Neural progenitor cell (in vitro differentiated cells): ENCODE results near the gene PRR20C. TPM values are rescaled to one million over a fixed set of nuclear protein-coding genes. Genes with fewer than 3 reads are reported as not detected.
"Not testable (repeated sequence)": the region's sequence is repeated elsewhere in the genome, so short reads cannot be mapped to it uniquely, and the experiment has no call there.

ENCODE experiments used
- DNase-seq: peaks from one replicate; pipeline ENCODE4 v3.0.0-alpha.2; 2016; ENCODE audit warnings: low spot score
- H2AFZ ChIP-seq: fragments of 200-600 bp; sonication (generic); replicated peaks from 2 replicates; pipeline ENCODE4 v1.6.1; 2016; ENCODE audit warnings: antibody characterized with exemption
- H3F3A ChIP-seq: fragments of 200-600 bp; sonication (generic); 2 replicates; pipeline ENCODE4 v1.6.1; 2016; ENCODE audit warnings: antibody characterized with exemption, low read depth
- H3K27ac ChIP-seq: fragments of 200-600 bp; sonication (generic); 2 replicates; pipeline ENCODE4 v1.5.1; 2016; ENCODE audit warnings: mild to moderate bottlenecking
- H3K27me3 ChIP-seq: fragments of 200-600 bp; sonication (generic); 2 replicates; pipeline ENCODE4 v1.6.1; 2016; ENCODE audit warnings: mild to moderate bottlenecking, moderate library complexity
- H3K36me3 ChIP-seq: fragments of 200-600 bp; sonication (generic); 2 replicates; pipeline ENCODE4 v1.5.1; 2016
- H3K4me1 ChIP-seq: fragments of 200-600 bp; sonication (generic); 2 replicates; pipeline ENCODE4 v1.6.1; 2016; ENCODE audit warnings: mixed run types
- H3K4me2 ChIP-seq: fragments of 200-600 bp; sonication (generic); 2 replicates; pipeline ENCODE4 v1.6.1; 2016
- H3K4me3 ChIP-seq: fragments of 200-600 bp; sonication (generic); 2 replicates; pipeline ENCODE4 v1.5.1; 2016
- H3K79me2 ChIP-seq: fragments of 200-600 bp; sonication (generic); 2 replicates; pipeline ENCODE4 v1.6.1; 2016; ENCODE audit warnings: low read depth
- H3K9ac ChIP-seq: fragments of 200-600 bp; sonication (generic); 2 replicates; pipeline ENCODE4 v1.6.1; 2016
- H3K9me3 ChIP-seq: fragments of 200-600 bp; sonication (generic); 2 replicates; pipeline ENCODE4 v1.5.1; 2016; ENCODE audit warnings: low read depth
- H4K20me1 ChIP-seq: fragments of 200-600 bp; sonication (generic); 2 replicates; pipeline ENCODE4 v1.6.1; 2016; ENCODE audit warnings: low read depth
- H3K27ac Mint-ChIP-seq: 3 replicates; pipeline ENCODE4 v1.8.0; 2021; ENCODE audit warnings: mixed read lengths
- H3K27me3 Mint-ChIP-seq: 2 replicates; pipeline ENCODE4 v1.8.0; 2022; ENCODE audit warnings: low read depth, mild to moderate bottlenecking, inconsistent platforms, moderate library complexity, mixed read lengths; ENCODE audit not compliant: insufficient read depth
- H3K36me3 Mint-ChIP-seq: 3 replicates; pipeline ENCODE4 v1.8.0; 2021; ENCODE audit warnings: mixed read lengths
- H3K4me1 Mint-ChIP-seq: 3 replicates; pipeline ENCODE4 v1.8.0; 2021; ENCODE audit warnings: mixed read lengths
- H3K4me3 Mint-ChIP-seq: 3 replicates; pipeline ENCODE4 v1.8.0; 2021; ENCODE audit warnings: mild to moderate bottlenecking, moderate library complexity, mixed read lengths
- H3K9me3 Mint-ChIP-seq: 3 replicates; pipeline ENCODE4 v1.8.0; 2020; ENCODE audit warnings: mixed read lengths
- CTCF ChIP-seq: fragments of 200-600 bp; sonication (generic); IDR thresholded peaks from 2 replicates; pipeline ENCODE4 v1.5.1; 2017; ENCODE audit warnings: antibody characterized with exemption, mild to moderate bottlenecking
- EZH2 ChIP-seq: fragments of 200-600 bp; sonication (generic); IDR thresholded peaks from 2 replicates; pipeline ENCODE4 v1.6.1; 2017; ENCODE audit warnings: antibody characterized with exemption, mild to moderate bottlenecking, moderate library complexity
- EZH2phosphoT487 ChIP-seq: fragments of 200-600 bp; sonication (generic); IDR thresholded peaks from 2 replicates; pipeline ENCODE4 v1.6.1; 2017; ENCODE audit warnings: antibody characterized with exemption
- total RNA-seq: library from RNA; depleted of rRNA; stranded (reverse); fragments of >200 nt; gene quantifications from 2 replicates; pipeline ENCODE4 v1.2.3, GENCODE V29; 2015; ENCODE audit warnings: low replicate concordance

The PRR20C gene
- total RNA-seq, 1 donor from 2014 or later: not detected

GRCh38 chr13:57136093-57136492 lies 17.8 kb upstream of the PRR20C start:
- Histone ChIP-seq H3K4me3 (no peak overlapping the region), H3K79me2 (no peaks in the 10 kb centered on the region), H4K20me1 (no peaks in the 10 kb centered on the region), H3K4me1 (no peaks in the 10 kb centered on the region), H2AFZ (no peak overlapping the region), H3K4me2 (no peak overlapping the region), H3K9me3 (no peaks in the 10 kb centered on the region), H3K27ac (no peak overlapping the region), H3K36me3 (no peaks in the 10 kb centered on the region), H3F3A (no peaks in the 10 kb centered on the region), H3K27me3 (no peaks in the 10 kb centered on the region), H3K9ac (no peak overlapping the region)
- no peaks in the 10 kb centered on the region for H3K9me3 Mint-ChIP-seq
- no peaks in the 10 kb centered on the region for H3K4me1 Mint-ChIP-seq
- H3K4me3 Mint-ChIP-seq: no peak overlapping the region
- no peaks in the 10 kb centered on the region for H3K27me3 Mint-ChIP-seq
- no peak for TF ChIP-seq EZH2
- TF ChIP-seq EZH2phosphoT487: no peak
- no peak for TF ChIP-seq CTCF
- H3K36me3 Mint-ChIP-seq: no peaks in the 10 kb centered on the region
- no peak overlapping the region for H3K27ac Mint-ChIP-seq
- DNase-seq: no peak

GRCh38 chr13:57137585-57137984 lies 16.3 kb upstream of the PRR20C start:
- H3K4me2 ChIP-seq: no peak overlapping the region
- no peak for DNase-seq
- no peak overlapping the region for H3K27ac ChIP-seq
- H3K27me3 Mint-ChIP-seq: no peaks in the 10 kb centered on the region
- no peaks in the 10 kb centered on the region for H3K79me2 ChIP-seq
- no peak overlapping the region for H3K4me3 Mint-ChIP-seq
- H4K20me1 ChIP-seq: no peaks in the 10 kb centered on the region
- no peaks in the 10 kb centered on the region for H3K36me3 ChIP-seq
- H3K4me1 Mint-ChIP-seq: no peaks in the 10 kb centered on the region
- H3K27ac Mint-ChIP-seq: no peak overlapping the region
- H3K9me3 ChIP-seq: no peaks in the 10 kb centered on the region
- H2AFZ ChIP-seq: no peak overlapping the region
- H3K9ac ChIP-seq: no peak overlapping the region
- no peaks in the 10 kb centered on the region for H3F3A ChIP-seq
- H3K27me3 ChIP-seq: no peaks in the 10 kb centered on the region
- no peaks in the 10 kb centered on the region for H3K9me3 Mint-ChIP-seq
- H3K4me1 ChIP-seq: no peaks in the 10 kb centered on the region
- TF ChIP-seq EZH2phosphoT487 (no peak), CTCF (no peak)
- H3K36me3 Mint-ChIP-seq: no peaks in the 10 kb centered on the region
- no peak overlapping the region for H3K4me3 ChIP-seq

- H4K20me1 ChIP-seq: no peaks in the 10 kb centered on the region
- no peaks in the 10 kb centered on the region for H3K9me3 Mint-ChIP-seq
- H2AFZ ChIP-seq: no peak overlapping the region
- no peak for TF ChIP-seq EZH2
- TF ChIP-seq EZH2phosphoT487: no peak
- no peak for TF ChIP-seq CTCF
- H3K79me2 ChIP-seq: no peaks in the 10 kb centered on the region
- no peaks in the 10 kb centered on the region for H3K27me3 Mint-ChIP-seq
- no peak overlapping the region for H3K27ac ChIP-seq
- no peak overlapping the region for H3K4me3 Mint-ChIP-seq
- H3K27me3 ChIP-seq: no peaks in the 10 kb centered on the region
- no peaks in the 10 kb centered on the region for H3K9me3 ChIP-seq
- no peaks in the 10 kb centered on the region for H3K4me1 ChIP-seq
- H3K9ac ChIP-seq: no peak overlapping the region
- DNase-seq: no peak
- no peak overlapping the region for H3K27ac Mint-ChIP-seq
- no peaks in the 10 kb centered on the region for H3F3A ChIP-seq
- H3K36me3 ChIP-seq: no peaks in the 10 kb centered on the region
- H3K4me1 Mint-ChIP-seq: no peaks in the 10 kb centered on the region
- H3K4me3 ChIP-seq: no peak overlapping the region
- H3K4me2 ChIP-seq: no peak overlapping the region
- H3K36me3 Mint-ChIP-seq: no peaks in the 10 kb centered on the region
These were observed 14.9 kb upstream of the PRR20C start for GRCh38 chr13:57138988-57139387.

- not testable (repeated sequence) for H3K36me3 ChIP-seq, H3F3A ChIP-seq, H3K79me2 ChIP-seq, H3K9ac ChIP-seq, H3K4me3 Mint-ChIP-seq, H3K27me3 ChIP-seq, DNase-seq, H3K4me3 ChIP-seq, H3K36me3 Mint-ChIP-seq, H3K27ac ChIP-seq, H3K9me3 Mint-ChIP-seq, H3K4me1 Mint-ChIP-seq, H4K20me1 ChIP-seq, H3K9me3 ChIP-seq, H3K27me3 Mint-ChIP-seq, H3K27ac Mint-ChIP-seq, H3K4me2 ChIP-seq, H3K4me1 ChIP-seq, H2AFZ ChIP-seq
These were observed 14.1 kb upstream of the PRR20C start for GRCh38 chr13:57139781-57140180.

GRCh38 chr13:57140235-57140968 lies 13.5 kb upstream of the PRR20C start, which contains the start of gene PRR20A:
Gene PRR20A (plus strand): TSS chr13:57140918. CDS start chr13:57141305, 387 bp downstream.
- not testable (repeated sequence) for H3K36me3 ChIP-seq, H3K4me3 Mint-ChIP-seq, H3F3A ChIP-seq, H3K9ac ChIP-seq, H3K9me3 Mint-ChIP-seq, H3K27ac ChIP-seq, H3K4me1 ChIP-seq, H3K9me3 ChIP-seq, H3K27me3 Mint-ChIP-seq, H3K27ac Mint-ChIP-seq, H3K79me2 ChIP-seq, DNase-seq, H2AFZ ChIP-seq, H3K27me3 ChIP-seq, H3K36me3 Mint-ChIP-seq, H4K20me1 ChIP-seq, H3K4me3 ChIP-seq, H3K4me2 ChIP-seq, H3K4me1 Mint-ChIP-seq

- DNase-seq, H4K20me1 ChIP-seq, H3K79me2 ChIP-seq, H3K4me1 Mint-ChIP-seq, H3K4me1 ChIP-seq, H3K27ac ChIP-seq, H3K27me3 ChIP-seq, H3K9me3 ChIP-seq, H3K36me3 ChIP-seq, H3F3A ChIP-seq, H3K27me3 Mint-ChIP-seq, H3K4me3 Mint-ChIP-seq, H3K9ac ChIP-seq, H2AFZ ChIP-seq, H3K36me3 Mint-ChIP-seq, H3K27ac Mint-ChIP-seq, H3K4me3 ChIP-seq, H3K9me3 Mint-ChIP-seq, H3K4me2 ChIP-seq: not testable (repeated sequence)
These were observed 6.7 kb upstream of the PRR20C start, which contains the start of gene PRR20B for GRCh38 chr13:57147188-57147587. Gene PRR20B (plus strand): TSS chr13:57147488. CDS start chr13:57147875, 387 bp downstream.
